K562 (cell line): ENCODE measurements around the gene RAP1A.

ENCODE experiments used
- CHD2 ChIP-seq: IDR thresholded peaks from 2 replicates; pipeline ENCODE4 v1.6.1; 2011; ENCODE audit warnings: low read depth, low read length
- EP300 ChIP-seq: IDR thresholded peaks from 2 replicates; pipeline ENCODE4 v1.6.1; 2012; ENCODE audit warnings: low read length, improper control_type of control experiment
- RAD21 ChIP-seq, 2 experiments: fragments of 250-450 bp in 1 of 2; fragments of 450-650 bp in 1 of 2; sonication (Bioruptor Pico) in 1 of 2; formaldehyde crosslinking in 1 of 2; IDR thresholded peaks in 1 of 2; conservative IDR thresholded peaks in 1 of 2; 2 replicates each; pipeline versions ENCODE4 v1.4.0 to v1.8.0; 2020 to 2022; ENCODE audit warnings: mild to moderate bottlenecking in 2 of 2, moderate library complexity in 1 of 2
- SPI1 ChIP-seq: IDR thresholded peaks from 2 replicates; pipeline ENCODE4 v1.6.1; 2011; ENCODE audit warnings: low read depth, low read length, control low read depth, borderline replicate concordance
- USF2 ChIP-seq: sonication (generic); formaldehyde crosslinking; IDR thresholded peaks from 2 replicates; pipeline ENCODE4 v1.5.0; 2020; ENCODE audit warnings: missing genetic modification reagents

GRCh38 chr1:111598544-111598943 is 21.0 kb upstream of the RAP1A start:
- TF ChIP-seq CHD2 (no peak), SPI1 (no peak), EP300 (no peak), USF2 (CRISPR knock-in tag) (no peak), RAD21 (CRISPR knock-in tag; conservative IDR thresholded peaks at IDR 0.05 in 1 of 2, IDR thresholded peaks at IDR 0.05 in 1 of 2) (no peak)
